HG03280 (cell line): ENCODE data around the gene PIK3CG.
A peak's percentile ranks its signal among the peaks of the same experiment; 100 is the strongest.

ENCODE experiments used
- ATAC-seq: cut with Tn5 transposase; IDR thresholded peaks from one replicate; pipeline ENCODE4 v1.9.1; 2021; ENCODE audit warnings: mild to moderate bottlenecking, moderate library complexity; ENCODE audit not compliant: unreplicated experiment

PIK3CG gene

DNA sequence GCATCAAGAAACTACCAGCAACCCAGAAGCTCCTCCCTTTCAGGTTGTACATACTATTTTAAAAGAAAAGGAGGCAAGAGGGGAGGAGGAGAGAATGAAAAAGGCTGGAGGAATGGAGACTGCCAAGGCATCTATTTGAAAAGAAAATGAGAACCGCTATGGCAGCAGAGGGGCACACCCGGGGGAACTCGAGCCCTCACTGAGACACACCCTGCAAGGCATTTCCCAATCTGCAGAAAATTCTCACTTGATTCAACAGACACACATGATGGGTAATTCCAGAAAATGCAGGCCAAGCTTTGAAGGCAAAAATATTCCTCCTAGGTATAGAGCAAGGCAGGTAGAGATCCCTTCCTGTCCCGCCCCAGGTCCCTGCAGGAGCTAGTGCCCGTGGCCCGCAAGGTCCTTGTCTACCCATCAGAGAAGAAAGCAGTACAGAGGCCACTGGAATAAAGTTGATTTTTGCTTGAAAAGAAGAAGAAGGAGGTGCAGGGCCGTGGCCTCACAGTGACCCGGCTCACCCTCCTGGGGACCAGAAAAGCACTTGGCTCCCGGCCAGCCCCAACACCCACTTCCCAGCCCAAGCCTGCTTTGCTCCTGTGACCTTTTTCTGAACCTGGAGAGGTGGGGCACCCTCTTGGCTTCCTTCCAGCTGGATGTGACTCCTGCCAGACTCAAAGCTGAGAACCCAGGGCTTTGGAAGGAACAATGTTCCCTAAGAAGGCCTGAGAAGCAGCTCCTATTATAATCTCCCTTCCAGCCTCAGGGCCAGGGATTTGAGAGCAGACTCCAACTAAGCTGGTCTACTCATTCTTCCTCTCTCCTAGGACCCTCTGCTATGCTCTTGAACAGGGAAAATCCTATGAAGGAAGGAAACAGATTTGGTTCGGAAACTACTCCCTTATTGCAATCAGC, 6.2 kb upstream of the PIK3CG start:
- no peak for ATAC-seq

DNA sequence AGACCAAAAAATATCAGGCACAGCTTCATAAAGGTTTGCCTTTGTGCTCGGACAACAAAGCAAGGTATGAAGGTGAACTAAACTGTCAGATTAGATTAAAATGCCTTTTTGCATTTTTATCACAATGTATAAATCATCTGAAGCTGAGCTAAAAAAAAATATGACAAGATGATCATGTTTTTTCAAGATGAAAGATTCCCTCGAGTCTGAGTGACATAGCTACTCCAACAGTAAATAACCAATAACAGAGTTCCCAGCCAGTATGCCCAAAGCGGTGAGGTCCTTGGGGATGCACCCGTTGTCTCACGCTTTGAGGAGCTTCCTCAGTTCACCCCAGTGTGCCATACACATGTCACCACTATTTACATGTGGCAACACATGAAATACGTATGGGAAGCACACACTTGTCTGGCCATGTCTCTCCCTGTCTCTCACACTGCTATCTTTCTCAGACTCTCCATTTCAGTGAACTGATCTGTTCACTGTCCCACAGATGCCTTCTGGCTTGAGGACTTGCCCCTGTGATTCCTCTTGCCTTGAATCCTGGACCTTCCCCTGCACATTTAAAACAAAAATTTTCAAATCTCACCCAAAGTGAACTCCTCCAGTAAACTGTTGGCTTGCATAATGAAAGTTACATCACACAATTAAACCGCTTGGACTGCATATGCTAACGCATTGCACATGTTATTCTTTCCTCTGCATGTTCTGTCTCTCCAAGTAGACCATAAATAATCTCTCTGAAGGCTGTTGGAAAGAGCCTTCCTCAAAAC, 2.6 kb upstream of the PIK3CG start:
- no peak for ATAC-seq

DNA sequence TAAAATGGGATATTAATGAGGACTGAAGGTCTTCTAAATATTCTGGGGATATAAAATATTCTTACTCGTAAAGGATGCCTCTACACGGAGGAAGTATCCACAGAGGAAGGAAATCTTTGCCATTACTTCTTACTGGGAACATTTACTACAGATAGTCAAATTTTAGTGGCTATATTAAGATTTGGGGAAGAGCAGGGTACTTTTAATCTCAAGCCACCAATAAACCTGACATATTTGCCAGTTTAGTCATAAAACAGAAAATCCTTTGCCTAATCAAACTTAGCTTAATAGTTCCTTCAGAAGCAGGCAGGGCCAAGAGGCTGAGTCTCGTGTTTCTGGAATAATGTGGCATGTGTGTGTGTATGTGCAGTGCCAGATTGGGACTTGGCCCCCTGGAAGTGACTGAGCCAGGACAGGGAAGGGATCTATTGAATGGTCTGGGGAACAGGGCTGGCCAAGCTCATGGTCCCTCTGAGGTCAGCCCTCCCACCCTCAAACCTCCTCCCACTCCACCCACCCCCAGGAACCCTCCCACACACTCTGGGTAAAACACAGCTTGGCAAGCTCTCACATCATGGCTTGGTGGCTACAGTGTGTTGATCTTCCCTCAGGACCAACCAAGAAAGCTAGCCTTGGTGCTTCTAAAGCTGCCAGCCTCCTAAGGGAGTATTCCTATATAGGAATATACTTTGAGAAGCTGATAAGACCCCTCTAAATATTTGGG, 1.6 kb upstream of the PIK3CG start:
- ATAC-seq: no peak

DNA sequence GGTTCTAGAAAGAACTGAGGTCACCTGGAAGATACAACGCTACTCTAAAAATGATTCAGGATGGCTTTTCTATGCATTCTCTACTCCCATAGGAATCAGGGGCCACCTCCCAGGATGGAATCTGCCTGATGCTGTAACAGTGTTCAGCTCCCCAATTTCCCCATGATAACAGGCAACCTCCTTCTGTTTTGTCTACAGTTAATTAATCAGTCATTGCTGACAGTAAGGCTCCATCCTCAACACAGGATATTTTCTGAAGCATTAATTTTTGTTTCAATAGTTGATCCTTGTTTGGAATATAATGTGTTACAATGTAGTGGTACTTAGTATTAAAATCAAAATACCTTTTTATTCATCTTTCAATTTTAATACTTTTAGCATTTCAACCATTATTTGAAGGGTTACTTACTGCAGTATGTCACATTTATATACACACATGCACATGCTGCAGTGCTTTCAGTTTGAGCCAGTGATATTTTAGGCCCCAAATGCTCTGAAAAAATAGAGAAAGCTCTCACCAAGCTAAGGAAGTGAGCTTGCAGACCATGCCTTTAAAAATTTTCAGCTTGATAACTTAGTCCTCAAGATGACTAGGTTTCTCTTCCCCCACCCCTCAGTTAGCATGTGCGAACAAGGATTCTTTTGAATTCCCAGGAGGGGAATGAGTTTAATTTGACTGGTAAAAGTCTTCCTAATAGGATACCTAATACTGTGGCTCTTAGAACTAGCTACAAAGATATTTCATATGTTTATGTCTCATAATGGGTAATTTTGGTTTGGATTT, 592 bp upstream of the PIK3CG start:
- ATAC-seq: peak; percentile 27

DNA sequence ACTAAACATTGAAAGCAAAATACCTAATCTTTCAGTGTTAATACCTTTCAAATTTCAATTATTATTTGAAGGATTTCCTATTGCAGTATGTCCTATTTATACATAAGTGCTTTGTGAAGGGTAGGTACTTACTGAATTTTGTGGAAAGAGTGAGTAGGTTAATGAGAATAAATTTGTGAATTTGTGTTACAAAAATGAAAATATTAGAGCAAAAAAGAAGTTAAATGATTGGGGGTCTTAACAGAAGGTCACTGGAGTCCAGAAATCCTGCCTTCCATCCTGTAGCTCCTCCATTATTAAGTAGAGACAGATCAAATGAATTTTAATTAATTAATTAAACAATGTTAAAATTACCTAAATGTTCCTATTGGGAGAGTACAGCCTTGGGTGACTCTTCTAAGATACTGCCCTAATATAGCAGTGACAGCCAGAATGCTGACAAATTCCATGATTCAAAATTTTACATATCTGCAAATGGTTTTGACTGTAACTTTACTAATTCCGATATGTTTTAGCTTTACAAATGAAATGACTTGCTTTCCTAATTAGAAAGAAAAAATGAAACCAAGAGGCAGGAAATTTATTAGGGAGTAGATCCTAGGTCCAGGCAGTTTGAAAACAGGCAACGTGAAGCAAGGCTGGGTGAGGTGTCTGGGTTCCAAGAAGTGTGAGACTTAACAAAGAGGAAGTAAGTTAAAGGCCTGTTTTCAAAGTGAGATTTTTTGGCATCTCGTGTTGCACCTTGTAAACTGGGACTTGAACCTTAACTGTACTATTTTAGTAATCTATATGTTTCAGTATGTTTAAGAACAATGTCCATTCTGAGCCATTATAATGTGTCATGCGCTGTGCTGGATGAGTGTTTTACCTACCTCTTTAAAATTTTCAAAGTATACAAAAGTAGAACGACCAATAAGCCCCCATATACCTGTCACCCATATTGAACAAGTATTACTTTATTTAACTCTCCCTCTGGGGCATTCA, 1.5 kb downstream of the PIK3CG start:
- ATAC-seq: peak; percentile 28

DNA sequence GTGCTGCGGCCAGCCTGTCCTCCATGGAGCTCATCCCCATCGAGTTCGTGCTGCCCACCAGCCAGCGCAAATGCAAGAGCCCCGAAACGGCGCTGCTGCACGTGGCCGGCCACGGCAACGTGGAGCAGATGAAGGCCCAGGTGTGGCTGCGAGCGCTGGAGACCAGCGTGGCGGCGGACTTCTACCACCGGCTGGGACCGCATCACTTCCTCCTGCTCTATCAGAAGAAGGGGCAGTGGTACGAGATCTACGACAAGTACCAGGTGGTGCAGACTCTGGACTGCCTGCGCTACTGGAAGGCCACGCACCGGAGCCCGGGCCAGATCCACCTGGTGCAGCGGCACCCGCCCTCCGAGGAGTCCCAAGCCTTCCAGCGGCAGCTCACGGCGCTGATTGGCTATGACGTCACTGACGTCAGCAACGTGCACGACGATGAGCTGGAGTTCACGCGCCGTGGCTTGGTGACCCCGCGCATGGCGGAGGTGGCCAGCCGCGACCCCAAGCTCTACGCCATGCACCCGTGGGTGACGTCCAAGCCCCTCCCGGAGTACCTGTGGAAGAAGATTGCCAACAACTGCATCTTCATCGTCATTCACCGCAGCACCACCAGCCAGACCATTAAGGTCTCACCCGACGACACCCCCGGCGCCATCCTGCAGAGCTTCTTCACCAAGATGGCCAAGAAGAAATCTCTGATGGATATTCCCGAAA, 2.7 kb downstream of the PIK3CG start:
- no peak for ATAC-seq

DNA sequence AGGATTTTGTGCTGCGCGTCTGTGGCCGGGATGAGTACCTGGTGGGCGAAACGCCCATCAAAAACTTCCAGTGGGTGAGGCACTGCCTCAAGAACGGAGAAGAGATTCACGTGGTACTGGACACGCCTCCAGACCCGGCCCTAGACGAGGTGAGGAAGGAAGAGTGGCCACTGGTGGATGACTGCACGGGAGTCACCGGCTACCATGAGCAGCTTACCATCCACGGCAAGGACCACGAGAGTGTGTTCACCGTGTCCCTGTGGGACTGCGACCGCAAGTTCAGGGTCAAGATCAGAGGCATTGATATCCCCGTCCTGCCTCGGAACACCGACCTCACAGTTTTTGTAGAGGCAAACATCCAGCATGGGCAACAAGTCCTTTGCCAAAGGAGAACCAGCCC, 3.3 kb downstream of the PIK3CG start:
- ATAC-seq: no peak

DNA sequence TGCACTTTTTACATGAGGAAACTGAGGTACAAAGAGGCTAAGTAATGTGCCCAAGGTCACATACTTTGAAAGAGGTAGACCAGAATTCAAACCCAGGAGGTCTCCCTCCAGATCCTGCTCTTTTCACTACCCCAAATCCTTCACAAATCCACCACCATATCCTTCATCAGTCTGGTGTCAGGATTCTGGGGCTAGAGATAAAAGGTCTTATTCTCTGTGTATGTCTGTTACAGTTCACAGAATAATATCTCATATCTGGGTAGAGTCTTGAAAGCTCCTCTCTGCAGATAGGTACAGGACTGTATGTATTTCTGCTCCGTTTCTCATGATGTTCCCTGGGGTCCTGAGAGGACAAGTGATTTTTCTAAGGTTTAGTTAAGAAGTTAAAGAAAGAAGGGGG, 4.9 kb downstream of the PIK3CG start:
- no peak for ATAC-seq

DNA sequence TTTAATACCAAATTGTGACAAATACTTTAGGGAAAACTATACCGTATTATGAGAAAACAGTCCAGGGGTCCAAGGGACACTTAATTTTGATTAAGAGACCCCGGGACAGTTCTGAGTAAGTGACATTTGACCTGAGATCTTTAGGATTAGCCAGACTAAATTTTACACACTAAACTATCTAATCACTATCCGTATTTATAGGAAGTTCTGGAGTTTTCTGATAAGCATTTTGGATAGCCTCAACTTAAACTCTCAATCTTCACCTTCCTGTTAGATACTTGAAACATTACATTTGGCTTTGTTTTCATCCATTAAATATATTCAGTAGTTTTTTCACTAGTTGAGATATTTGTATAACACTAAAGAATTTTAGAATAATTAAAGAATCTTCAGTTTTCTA, 5.4 kb downstream of the PIK3CG start:
- no peak for ATAC-seq

DNA sequence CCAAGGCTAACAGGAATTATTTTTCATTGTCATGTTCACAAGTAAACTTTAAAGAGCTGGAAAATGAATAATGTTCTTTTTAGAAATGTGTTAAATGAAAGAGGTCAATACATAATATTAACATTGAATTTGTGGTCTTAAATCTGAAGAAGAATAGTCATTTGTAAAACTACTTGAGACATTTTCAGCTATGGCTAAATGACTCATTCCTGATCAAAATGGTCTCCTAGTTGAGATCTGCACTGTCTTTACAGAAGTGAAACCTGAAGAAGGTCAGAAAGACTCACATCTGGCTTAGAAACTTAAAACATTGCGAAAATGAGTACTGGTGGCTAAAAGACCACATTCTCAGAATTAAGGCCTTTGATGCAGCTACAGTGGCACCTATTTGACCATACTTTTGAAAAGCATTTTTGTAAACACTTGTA, 5.9 kb downstream of the PIK3CG start:
- ATAC-seq: peak; percentile 93

DNA sequence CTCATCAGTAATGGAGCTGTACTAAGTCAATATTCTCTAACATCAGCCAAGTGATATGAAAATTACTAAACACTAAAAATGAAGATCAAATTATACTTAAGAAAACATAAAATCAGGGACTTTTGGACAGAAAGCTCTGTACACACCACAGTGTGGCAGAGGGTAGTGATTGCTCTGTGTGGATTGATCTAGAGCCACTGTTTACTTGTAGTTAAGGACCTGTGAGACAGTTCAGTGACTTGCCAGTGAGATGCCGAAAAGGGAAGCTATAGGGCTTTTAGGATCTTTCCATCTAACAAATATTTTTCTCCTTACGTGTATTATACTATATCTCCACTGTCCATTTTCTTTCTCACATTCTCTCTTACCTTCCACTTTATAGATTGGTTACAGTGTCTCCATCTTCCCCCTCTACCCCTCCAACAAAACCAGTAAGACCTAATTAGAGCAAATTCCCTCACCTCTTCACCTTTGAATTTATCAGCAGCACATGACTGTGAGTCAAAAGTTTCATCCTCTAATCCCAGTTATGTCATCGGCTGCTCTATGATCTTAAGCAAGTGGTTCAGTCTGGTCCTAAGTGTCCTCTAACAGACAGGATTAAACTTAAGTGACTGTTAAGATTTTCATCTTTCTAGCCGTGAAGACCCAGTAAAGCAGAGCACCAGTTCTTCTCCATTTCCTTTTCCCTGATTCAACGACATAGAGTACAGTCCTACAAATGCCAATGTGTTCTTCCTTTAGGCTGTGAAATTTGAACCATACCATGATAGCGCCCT, 6.9 kb downstream of the PIK3CG start:
- ATAC-seq: no peak

DNA sequence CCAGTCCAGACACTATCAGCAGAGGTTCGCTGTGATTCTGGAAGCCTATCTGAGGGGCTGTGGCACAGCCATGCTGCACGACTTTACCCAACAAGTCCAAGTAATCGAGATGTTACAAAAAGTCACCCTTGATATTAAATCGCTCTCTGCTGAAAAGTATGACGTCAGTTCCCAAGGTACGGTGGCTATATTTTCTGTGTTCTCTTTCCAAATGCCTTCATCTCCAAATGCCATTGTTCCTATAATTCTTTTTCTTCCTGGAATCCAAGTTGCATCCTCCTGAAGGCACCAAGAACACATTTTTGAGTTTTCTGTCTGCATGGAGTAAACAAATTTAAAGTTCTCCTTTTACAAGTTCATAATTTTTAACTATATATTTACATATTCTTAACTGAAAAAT, 7.7 kb downstream of the PIK3CG start:
- no peak for ATAC-seq

DNA sequence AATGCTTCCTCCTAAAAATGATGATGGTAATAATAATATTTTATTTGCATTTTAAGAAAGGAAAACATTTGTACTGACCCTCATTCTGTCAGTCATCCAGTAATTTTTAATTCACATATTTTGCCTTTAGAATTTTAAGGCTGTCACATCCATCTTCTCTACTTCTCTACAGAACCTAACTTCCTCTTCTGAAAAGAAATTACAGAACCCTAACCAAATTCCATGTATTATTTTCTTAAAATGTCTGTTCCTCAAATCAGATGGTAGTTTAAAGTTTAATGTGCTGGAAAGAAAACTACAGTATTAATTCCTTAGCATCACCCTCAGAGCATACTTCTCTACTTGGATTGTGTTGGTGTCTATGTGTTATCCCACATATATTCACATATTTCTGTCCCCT, 9.0 kb downstream of the PIK3CG start:
- no peak for ATAC-seq

DNA sequence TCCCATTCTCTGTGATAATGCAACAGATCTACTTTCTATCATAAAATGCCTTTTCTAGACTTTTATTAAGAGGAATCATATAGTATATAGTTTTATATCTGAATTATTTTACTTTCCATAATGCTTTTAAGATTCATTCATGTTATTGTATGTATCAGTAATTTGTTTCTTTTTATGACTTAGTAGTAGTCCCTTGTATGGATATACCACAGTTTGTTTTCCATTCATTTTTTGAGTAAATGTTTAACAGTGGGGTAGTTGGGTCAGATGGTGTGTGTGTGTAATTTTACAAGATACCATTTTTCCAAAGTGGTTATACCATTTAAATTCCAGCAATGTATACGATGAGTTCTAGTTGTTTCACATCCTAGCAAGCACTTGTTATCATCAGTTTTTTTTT, 10.4 kb downstream of the PIK3CG start:
- no peak for ATAC-seq

DNA sequence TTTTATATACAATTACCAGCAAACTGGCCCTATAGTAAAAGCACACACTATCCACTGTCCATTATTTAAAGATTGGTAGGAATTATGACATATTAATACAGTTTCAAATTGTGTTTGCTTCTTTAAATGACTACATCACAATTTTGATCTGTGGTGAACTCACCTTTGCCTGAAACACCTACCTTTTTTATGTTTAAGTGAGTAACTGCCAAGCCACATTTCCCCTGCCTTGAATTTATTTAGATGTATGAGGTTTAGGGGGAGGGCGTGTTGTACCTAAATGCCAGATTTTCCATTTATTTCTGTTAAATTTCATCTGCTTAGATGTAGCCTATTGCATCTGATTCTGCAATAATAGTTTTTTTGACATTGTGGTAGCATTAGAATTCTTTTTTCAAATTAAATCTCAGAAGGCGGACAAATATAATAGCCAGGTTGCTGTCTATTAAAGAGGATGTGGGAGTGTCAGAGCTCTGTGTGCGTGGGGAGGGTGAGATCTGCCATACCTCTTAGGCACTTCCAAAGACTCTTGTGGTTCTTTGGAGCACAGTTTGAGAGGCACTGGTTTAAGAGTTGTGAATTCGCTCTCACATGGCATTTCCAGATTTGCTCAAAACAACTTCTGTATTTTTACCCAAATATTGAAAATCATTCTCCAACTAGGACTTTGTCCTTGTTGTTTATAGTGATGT, 13.8 kb downstream of the PIK3CG start:
- no peak for ATAC-seq

DNA sequence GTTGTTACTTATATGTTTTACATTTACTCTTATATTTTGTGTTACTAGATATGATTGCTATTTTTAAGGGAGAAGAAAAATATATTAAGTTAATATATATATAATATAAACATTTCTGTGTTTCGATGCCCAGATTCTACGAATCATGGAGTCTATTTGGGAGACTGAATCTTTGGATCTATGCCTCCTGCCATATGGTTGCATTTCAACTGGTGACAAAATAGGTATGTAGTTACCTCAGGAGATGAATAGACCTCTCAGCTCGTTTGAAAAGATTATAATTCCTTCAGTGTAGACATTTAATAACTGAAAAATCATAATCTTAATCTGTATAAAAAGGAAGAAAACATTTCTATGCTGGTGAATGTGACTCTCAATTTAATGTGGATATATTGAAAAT, 16.9 kb downstream of the PIK3CG start:
- ATAC-seq: no peak

DNA sequence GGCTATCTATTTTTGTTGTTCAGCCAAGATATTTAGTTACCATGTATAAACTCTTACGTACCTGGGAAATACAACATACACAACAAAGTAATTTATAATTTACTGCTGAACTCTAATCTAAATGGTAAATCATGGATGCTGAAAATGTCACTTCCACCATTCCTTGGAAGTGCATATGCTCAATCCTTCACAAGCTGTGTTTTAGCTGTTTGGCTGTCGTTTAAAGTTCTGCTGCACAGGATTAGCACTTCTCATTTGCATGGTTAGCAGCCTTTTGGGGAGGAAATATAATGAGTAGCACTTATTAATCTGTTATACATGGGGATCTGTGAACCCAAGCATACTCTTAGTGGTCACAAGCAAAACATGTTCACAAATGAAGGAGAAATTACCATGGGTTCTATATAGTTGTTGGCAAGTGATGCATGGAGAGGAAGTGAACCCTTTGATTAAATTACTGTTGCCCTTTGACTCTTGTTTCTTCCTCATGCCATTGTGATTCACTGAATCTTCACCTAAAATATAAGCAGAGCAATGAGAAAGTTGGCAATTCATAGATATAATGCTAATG, 18.5 kb downstream of the PIK3CG start:
- no peak for ATAC-seq
